PFSK-1 (cell line): ENCODE data around the gene NPSR1.

Source experiments
- FOXP2 ChIP-seq: optimal IDR thresholded peaks from 2 replicates; pipeline ENCODE3; 2011; ENCODE audit warnings: borderline replicate concordance, control low read depth, inconsistent platforms; ENCODE audit not compliant: insufficient read depth; ENCODE audit errors: extremely low read length, extremely low read depth
- POLR2AphosphoS5 ChIP-seq: IDR thresholded peaks from 2 replicates; pipeline ENCODE4 v1.6.1; 2012; ENCODE audit warnings: low read depth, mild to moderate bottlenecking, control low read depth, low read length, moderate library complexity
- SIN3A ChIP-seq: IDR thresholded peaks from 2 replicates; pipeline ENCODE4 v1.6.1; 2012; ENCODE audit warnings: mild to moderate bottlenecking, low read length, moderate library complexity, borderline replicate concordance; ENCODE audit not compliant: insufficient read depth
- TAF1 ChIP-seq: IDR thresholded peaks from 2 replicates; pipeline ENCODE4 v1.6.1; 2012; ENCODE audit warnings: low read length, control low read depth, borderline replicate concordance; ENCODE audit not compliant: insufficient read depth
- TF ChIP-seq, protein P1 (sequence below), 2 experiments: IDR thresholded peaks; 2 replicates each; pipeline versions ENCODE4 v1.6.1 to v1.8.0; 2011 to 2012; ENCODE audit warnings: low read depth in 2 of 2, low read length in 2 of 2, control low read depth in 1 of 2, inconsistent platforms in 1 of 2, mild to moderate bottlenecking in 1 of 2, moderate library complexity in 1 of 2; ENCODE audit not compliant: insufficient read depth in 1 of 2

NPSR1 gene

DNA sequence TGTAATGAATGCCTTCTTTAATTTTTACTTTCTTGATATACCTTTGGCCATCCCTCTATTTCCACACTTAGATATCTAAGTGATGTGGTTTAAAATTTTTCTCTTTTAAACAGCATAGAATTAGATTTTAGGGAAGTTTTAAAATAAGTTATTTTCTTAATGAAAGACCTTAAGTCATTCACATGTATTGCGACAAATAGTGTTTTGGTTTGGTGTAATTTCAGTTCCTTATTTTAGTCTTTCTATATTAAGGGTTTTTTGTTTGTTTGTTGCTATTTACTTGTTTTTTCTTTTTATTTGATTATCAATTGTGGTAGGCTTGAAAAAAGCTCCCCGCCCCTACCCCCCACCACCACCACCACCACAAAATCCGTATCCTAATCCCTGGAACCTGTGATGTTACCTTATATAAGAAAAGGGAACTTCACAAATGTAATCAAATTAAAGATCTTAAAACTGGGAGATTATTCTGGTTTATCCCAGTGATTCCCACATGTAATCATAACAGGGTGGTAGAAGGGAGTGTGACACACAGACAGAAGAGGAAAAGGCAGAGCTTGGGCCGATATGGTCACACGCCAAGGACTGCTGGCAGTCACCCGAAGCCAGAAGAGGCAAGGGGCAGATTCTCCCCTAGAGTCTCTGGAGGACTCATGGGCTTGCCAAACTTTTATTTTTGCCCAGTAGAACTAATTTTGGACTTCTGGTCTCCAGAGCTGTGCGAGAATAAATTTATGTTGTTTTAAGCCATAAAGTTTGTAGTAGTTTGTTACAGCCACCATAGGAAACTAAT, 149.7 kb downstream of the NPSR1 start:
- TF ChIP-seq SIN3A, result no peak
- no peak for TF ChIP-seq POLR2AphosphoS5
- TF ChIP-seq, protein P1, sequence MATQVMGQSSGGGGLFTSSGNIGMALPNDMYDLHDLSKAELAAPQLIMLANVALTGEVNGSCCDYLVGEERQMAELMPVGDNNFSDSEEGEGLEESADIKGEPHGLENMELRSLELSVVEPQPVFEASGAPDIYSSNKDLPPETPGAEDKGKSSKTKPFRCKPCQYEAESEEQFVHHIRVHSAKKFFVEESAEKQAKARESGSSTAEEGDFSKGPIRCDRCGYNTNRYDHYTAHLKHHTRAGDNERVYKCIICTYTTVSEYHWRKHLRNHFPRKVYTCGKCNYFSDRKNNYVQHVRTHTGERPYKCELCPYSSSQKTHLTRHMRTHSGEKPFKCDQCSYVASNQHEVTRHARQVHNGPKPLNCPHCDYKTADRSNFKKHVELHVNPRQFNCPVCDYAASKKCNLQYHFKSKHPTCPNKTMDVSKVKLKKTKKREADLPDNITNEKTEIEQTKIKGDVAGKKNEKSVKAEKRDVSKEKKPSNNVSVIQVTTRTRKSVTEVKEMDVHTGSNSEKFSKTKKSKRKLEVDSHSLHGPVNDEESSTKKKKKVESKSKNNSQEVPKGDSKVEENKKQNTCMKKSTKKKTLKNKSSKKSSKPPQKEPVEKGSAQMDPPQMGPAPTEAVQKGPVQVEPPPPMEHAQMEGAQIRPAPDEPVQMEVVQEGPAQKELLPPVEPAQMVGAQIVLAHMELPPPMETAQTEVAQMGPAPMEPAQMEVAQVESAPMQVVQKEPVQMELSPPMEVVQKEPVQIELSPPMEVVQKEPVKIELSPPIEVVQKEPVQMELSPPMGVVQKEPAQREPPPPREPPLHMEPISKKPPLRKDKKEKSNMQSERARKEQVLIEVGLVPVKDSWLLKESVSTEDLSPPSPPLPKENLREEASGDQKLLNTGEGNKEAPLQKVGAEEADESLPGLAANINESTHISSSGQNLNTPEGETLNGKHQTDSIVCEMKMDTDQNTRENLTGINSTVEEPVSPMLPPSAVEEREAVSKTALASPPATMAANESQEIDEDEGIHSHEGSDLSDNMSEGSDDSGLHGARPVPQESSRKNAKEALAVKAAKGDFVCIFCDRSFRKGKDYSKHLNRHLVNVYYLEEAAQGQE (IDR thresholded peaks at IDR 0.05; ENCODE audit: insufficient read depth in 1 of 2, low read depth in 2 of 2, low read length in 2 of 2), result no peak
- TF ChIP-seq TAF1, result no peak
- no peak for TF ChIP-seq FOXP2

DNA sequence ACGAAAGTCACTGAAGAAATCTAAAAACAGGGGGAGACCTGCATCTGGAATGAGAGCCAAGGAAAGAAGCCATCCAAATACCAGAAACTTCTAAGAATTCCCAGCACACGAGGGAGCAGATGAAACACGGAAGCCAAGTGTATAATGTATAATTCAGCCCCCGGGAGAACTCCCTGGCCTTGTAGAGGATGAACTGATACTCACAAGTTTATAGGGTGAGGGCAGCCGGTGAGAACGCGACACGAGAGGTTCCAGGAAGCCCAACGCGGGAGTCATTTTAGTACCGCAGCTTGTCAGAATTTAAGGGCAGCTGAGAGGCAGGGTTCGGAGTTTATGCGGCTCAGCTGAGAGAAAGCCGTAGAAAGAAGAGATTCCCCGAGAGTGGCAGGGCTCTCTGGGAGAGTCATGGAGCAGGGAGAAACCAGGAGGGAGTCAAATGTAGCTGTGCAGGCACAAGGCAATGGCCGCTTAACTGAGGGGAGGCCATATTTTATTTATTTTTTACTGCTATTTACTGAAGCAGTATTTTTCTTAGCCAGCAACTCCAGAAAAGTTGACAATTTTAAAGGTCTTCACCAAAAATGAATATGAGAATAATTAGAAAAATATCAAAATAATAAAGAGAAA, 164.0 kb downstream of the NPSR1 start:
- TF ChIP-seq FOXP2 (no peak), POLR2AphosphoS5 (no peak), SIN3A (no peak), TAF1 (no peak)
- TF ChIP-seq, protein P1 (IDR thresholded peaks at IDR 0.05; ENCODE audit: insufficient read depth in 1 of 2, low read depth in 2 of 2, low read length in 2 of 2), result no peak

DNA sequence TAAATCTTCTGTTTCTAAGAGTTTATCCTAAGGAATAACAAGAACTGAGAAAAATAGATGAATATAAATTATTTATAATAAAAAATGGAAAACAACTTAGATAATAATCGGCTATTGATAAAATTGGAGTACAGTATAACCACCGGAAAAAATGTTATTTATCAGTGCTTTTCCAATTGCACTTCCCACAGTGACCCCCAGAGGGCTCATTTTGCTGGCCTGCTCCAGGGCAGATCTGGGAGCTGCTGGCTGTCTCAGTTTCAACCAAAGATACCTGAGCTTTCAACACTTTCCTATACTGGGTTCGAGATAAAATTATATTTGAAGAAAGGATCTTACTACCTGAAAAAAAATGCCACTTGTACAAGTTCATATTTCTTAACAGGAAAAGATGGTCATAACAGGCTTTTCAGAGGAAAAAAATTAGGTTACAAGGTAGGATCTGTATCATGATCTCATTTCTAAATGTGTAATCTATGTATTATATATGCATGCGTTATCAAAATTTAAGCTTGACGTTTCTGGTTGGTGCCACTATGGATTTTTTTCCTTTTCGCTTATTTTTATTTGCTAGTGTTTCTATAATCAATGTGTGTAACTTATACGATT, 165.7 kb downstream of the NPSR1 start:
- TF ChIP-seq FOXP2 (no peak), POLR2AphosphoS5 (no peak), TAF1 (no peak), SIN3A (no peak)
- TF ChIP-seq, protein P1 (IDR thresholded peaks at IDR 0.05; ENCODE audit: insufficient read depth in 1 of 2, low read depth in 2 of 2, low read length in 2 of 2), result no peak

GRCh38 chr7:34825221-34825620, 167.2 kb downstream of the NPSR1 start:
- no peak for TF ChIP-seq POLR2AphosphoS5
- no peak for TF ChIP-seq TAF1
- no peak for TF ChIP-seq SIN3A
- no peak for TF ChIP-seq FOXP2
- TF ChIP-seq, protein P1 (IDR thresholded peaks at IDR 0.05; ENCODE audit: insufficient read depth in 1 of 2, low read depth in 2 of 2, low read length in 2 of 2), result no peak

DNA sequence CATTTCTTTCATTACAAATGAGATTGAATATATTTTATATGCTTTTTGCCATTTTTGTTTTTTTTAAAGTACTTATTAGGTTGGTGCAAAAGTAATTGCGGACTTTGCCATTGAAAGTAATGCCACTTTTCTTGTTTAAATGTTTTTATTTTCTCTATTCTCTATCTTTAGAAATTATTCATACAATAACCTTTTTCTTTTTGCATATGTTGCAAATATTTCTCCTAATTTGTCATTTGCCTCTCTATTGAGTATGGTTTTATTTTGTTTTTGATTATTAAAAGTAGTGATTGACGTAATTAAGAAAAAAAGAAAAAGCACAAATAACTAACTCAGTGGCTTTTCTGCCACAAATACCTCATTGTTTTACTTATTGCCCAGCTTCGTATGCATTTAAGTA, 172.4 kb downstream of the NPSR1 start:
- TF ChIP-seq FOXP2 (no peak), TAF1 (no peak), SIN3A (no peak), POLR2AphosphoS5 (no peak)
- TF ChIP-seq, protein P1 (IDR thresholded peaks at IDR 0.05; ENCODE audit: insufficient read depth in 1 of 2, low read depth in 2 of 2, low read length in 2 of 2), result no peak
